Sigmoid colon (tissue), 4 donors: ENCODE measurements around the gene DCAF8L1.

Source experiments
- EP300 ChIP-seq, 4 donors: sonication (generic); formaldehyde crosslinking; IDR thresholded peaks; one replicate each; pipeline ENCODE4 v1.6.1; 2017; ENCODE audit warnings: antibody characterized with exemption in 4 of 4
- POLR2A ChIP-seq, 2 donors: fragments of 450-650 bp; IDR thresholded peaks; one replicate each; pipeline ENCODE4 v1.6.1; 2016; ENCODE audit warnings: antibody characterized with exemption in 2 of 2, mild to moderate bottlenecking in 2 of 2, moderate library complexity in 2 of 2
- POLR2AphosphoS5 ChIP-seq, 4 donors: sonication (generic); formaldehyde crosslinking; IDR thresholded peaks; one replicate each; pipeline ENCODE4 v1.6.1; 2017; ENCODE audit warnings: antibody characterized with exemption in 4 of 4
- TF ChIP-seq, protein P1 (sequence below), 4 experiments: fragments of 450-650 bp in 3 of 4; fragments of 200-600 bp in 1 of 4; IDR thresholded peaks; one replicate each; pipeline ENCODE4 v1.5.1; 2016 to 2019; ENCODE audit warnings: antibody characterized with exemption in 4 of 4, mild to moderate bottlenecking in 3 of 4, moderate library complexity in 2 of 4

DNA sequence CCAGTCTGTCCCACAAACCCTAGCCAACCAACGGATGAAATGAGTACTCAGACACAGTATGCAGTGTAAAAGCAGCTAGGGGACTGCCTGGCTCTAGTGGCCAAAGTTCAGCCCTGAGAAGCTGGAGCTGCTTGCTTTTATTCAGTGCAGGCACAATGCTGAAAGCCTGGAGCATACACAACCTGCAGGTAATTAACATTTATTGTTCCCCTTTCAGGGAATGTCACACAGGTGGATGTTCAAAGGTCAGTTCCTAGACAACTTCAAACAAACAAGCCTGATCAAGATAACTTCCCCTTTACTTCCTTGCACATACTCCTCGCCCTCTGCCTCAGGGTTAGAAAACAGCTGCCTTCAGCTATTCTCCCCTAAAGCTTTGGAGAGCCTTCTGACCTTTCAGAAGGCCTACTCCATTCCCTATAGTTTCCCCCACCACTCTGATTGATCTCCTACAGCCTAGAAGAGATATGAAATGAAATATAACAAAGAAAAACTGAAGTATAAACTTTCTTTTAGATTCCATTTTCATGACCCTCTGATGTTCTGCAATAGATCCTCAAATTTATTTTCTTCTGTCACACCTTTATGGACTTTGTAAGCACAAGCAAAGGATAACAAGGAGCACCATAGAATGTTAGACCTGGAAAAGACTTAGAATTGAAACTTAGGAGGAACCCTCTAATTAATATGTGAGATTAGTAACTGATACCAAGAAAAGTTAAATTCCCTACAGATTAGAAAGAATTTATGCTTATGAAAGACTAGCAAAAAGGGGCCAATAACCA is 6.8 kb upstream of the DCAF8L1 start:
- TF ChIP-seq, protein P1, sequence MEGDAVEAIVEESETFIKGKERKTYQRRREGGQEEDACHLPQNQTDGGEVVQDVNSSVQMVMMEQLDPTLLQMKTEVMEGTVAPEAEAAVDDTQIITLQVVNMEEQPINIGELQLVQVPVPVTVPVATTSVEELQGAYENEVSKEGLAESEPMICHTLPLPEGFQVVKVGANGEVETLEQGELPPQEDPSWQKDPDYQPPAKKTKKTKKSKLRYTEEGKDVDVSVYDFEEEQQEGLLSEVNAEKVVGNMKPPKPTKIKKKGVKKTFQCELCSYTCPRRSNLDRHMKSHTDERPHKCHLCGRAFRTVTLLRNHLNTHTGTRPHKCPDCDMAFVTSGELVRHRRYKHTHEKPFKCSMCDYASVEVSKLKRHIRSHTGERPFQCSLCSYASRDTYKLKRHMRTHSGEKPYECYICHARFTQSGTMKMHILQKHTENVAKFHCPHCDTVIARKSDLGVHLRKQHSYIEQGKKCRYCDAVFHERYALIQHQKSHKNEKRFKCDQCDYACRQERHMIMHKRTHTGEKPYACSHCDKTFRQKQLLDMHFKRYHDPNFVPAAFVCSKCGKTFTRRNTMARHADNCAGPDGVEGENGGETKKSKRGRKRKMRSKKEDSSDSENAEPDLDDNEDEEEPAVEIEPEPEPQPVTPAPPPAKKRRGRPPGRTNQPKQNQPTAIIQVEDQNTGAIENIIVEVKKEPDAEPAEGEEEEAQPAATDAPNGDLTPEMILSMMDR (IDR thresholded peaks at IDR 0.05) = no peak
- TF ChIP-seq POLR2A (IDR thresholded peaks at IDR 0.05) (no peak), POLR2AphosphoS5 (IDR thresholded peaks at IDR 0.05) (no peak), EP300 (IDR thresholded peaks at IDR 0.05) (no peak)
